ENCODE measurements around the gene FOSL2.

The FOSL2 gene

DNA sequence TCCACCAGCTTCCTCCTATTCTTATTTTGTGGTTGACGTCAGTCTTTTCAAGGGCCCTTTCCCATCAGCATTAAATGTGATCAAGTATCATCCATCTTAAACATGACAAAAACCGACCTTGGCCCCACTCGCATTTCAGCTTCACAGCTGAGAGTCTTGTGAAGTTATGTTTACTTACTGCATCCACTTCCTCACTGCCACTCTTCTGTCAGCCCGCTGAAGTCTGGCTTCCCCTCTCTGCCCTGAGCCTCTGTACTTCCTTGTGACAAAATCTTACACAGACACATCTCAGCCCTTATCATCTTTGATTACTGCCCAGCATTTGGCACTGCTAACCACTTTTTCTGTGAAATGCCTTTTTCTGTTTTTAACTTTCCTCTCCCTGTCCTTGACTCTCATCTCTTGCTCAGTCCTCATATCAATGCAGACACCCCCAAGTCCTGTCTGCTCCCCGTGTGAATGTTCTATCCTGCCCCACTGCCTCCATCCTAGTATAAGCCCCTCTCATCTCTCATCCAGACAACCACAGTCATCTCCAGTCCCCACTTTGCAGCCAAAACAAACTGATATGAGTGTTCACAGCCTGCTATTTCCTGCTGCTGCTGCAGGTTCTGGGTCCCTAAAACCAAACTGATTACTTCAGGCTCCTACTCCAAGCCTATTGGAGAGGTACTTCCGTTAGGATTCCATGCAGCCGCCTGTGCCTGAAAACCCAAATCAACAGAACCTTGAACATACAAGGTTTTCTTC, 31.4 kb downstream of the FOSL2 start (continued):
- TF ChIP-seq ZBTB49 (tag by site-specific recombination; IDR thresholded peaks at IDR 0.05; ENCODE audit: low read depth) (no peak), ZNF561 (tag by site-specific recombination; IDR thresholded peaks at IDR 0.05; ENCODE audit: borderline replicate concordance) (no peak)

DNA sequence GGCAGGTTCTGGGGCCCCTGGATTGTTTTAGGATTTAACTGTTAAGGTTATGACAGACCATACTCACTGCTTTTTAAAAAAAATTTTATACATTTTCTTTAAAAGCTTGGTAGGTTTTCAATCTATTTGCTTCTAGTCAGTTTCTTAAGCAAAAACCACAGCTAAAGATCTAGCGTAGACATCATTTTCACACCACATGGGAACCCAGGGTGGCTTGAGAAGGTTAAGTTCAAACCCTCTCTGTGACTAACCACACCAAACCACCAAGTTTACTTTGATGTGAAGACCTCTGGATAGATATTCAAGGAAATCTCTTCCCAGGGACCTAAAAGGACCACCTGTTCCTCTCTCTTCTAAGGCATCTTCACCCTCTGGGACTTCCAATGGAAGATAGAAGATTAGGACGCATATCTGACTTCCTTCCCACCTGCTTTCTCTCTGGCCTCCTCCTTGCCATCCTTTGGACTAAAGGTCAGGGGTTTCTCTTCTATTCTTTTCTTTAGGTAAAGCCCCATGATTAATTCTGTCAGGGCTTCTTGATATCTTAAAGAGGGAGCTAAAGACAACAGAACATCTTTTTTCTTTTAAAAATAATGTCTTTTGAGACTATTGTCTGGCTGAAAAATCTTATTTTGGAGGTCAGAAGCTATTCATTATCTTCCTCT, 32.3 kb downstream of the FOSL2 start:
- H3K9me3 ChIP-seq (ENCODE audit: control insufficient read depth, insufficient read depth, low read depth, low read length): no peaks in the 10 kb centered on the region
- POLR2A ChIA-PET: no interaction called here
- no peak for TF ChIP-seq ZNF23 (tag by site-specific recombination; IDR thresholded peaks at IDR 0.05; ENCODE audit: borderline replicate concordance)
- no peak for TF ChIP-seq ZNF202 (tag by site-specific recombination; IDR thresholded peaks at IDR 0.05; ENCODE audit: borderline replicate concordance)
- no peak for TF ChIP-seq ZFP41 (tag by site-specific recombination; IDR thresholded peaks at IDR 0.05; ENCODE audit: borderline replicate concordance)
- TF ChIP-seq ZNF366 (tag by site-specific recombination; conservative IDR thresholded peaks at IDR 0.05): no peak
- no peak for TF ChIP-seq ZNF670 (tag by site-specific recombination; IDR thresholded peaks at IDR 0.05; ENCODE audit: low read depth)
- TF ChIP-seq ZNF621 (tag by site-specific recombination; IDR thresholded peaks at IDR 0.05): no peak
- TF ChIP-seq ZBTB1 (tag by site-specific recombination; IDR thresholded peaks at IDR 0.05): no peak
- TF ChIP-seq, protein P1, sequence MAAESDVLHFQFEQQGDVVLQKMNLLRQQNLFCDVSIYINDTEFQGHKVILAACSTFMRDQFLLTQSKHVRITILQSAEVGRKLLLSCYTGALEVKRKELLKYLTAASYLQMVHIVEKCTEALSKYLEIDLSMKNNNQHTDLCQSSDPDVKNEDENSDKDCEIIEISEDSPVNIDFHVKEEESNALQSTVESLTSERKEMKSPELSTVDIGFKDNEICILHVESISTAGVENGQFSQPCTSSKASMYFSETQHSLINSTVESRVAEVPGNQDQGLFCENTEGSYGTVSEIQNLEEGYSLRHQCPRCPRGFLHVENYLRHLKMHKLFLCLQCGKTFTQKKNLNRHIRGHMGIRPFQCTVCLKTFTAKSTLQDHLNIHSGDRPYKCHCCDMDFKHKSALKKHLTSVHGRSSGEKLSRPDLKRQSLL (tag by site-specific recombination; IDR thresholded peaks at IDR 0.05): no peak
- TF ChIP-seq, protein P2, sequence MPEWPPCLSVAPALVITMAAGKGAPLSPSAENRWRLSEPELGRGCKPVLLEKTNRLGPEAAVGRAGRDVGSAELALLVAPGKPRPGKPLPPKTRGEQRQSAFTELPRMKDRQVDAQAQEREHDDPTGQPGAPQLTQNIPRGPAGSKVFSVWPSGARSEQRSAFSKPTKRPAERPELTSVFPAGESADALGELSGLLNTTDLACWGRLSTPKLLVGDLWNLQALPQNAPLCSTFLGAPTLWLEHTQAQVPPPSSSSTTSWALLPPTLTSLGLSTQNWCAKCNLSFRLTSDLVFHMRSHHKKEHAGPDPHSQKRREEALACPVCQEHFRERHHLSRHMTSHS (tag by site-specific recombination; IDR thresholded peaks at IDR 0.05): no peak
- no peak for TF ChIP-seq ZNF580 (tag by site-specific recombination; IDR thresholded peaks at IDR 0.05)
- TF ChIP-seq ZNF2 (tag by site-specific recombination; IDR thresholded peaks at IDR 0.05): no peak
- TF ChIP-seq ZNF596 (tag by site-specific recombination; IDR thresholded peaks at IDR 0.05): no peak
- TF ChIP-seq GLIS1 (tag by site-specific recombination; IDR thresholded peaks at IDR 0.05): no peak
- H3K4me1 ChIP-seq (ENCODE audit: control insufficient read depth, insufficient read depth, low read length): no peaks in the 10 kb centered on the region
- H3K4me3 ChIP-seq (ENCODE audit: low read depth, low read length): no peak overlapping the region
- no peak overlapping the region for H3K27ac ChIP-seq (ENCODE audit: extremely low read depth, low read depth, low read length)
- H3K36me3 ChIP-seq (ENCODE audit: control insufficient read depth in 2 of 2, insufficient read depth in 1 of 2, low read length in 2 of 2): no peaks in the 10 kb centered on the region
- CTCF ChIA-PET: no interaction called here

DNA sequence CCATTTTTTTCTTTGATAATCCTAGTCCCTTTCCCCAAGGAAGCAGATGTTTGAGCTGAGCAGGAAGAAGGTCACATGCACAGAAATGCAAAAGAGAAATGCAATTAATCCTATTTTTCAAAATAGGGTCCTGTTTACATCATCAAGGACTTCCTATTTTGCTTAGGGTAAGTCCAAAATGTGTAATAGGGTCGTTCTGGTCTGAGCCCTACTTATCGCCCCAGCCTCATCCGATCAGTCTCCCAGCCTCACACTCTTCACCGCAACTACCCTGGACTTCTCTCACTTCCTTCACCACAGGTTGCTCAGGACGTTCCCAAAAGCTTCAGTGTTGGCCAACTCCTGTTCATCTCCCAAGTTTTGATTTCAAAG, 32.8 kb downstream of the FOSL2 start:
- POLR2A ChIA-PET: no interaction called here
- Histone ChIP-seq H3K9me3 (ENCODE audit: control insufficient read depth, insufficient read depth, low read depth, low read length) (no peaks in the 10 kb centered on the region), H3K36me3 (ENCODE audit: control insufficient read depth in 2 of 2, insufficient read depth in 1 of 2, low read length in 2 of 2) (no peaks in the 10 kb centered on the region), H3K4me3 (ENCODE audit: low read depth, low read length) (no peak overlapping the region), H3K4me1 (ENCODE audit: control insufficient read depth, insufficient read depth, low read length) (no peaks in the 10 kb centered on the region), H3K27ac (ENCODE audit: extremely low read depth, low read depth, low read length) (no peak overlapping the region)
- CTCF ChIA-PET: no interaction called here
- TF ChIP-seq ZNF239 (tag by site-specific recombination; IDR thresholded peaks at IDR 0.05) (no peak), KLF7 (tag by site-specific recombination; IDR thresholded peaks at IDR 0.05; ENCODE audit: borderline replicate concordance) (no peak), MZF1 (tag by site-specific recombination; IDR thresholded peaks at IDR 0.05; ENCODE audit: borderline replicate concordance) (no peak), ZNF175 (tag by site-specific recombination; IDR thresholded peaks at IDR 0.05) (no peak), ZBTB8A (tag by site-specific recombination; IDR thresholded peaks at IDR 0.05) (no peak), ZNF391 (tag by site-specific recombination; IDR thresholded peaks at IDR 0.05; ENCODE audit: borderline replicate concordance, low read depth) (no peak), ZNF155 (tag by site-specific recombination; IDR thresholded peaks at IDR 0.05) (no peak), ZNF623 (tag by site-specific recombination; IDR thresholded peaks at IDR 0.05) (no peak), ZNF37A (tag by site-specific recombination; IDR thresholded peaks at IDR 0.05) (no peak)
- TF ChIP-seq, protein P3, sequence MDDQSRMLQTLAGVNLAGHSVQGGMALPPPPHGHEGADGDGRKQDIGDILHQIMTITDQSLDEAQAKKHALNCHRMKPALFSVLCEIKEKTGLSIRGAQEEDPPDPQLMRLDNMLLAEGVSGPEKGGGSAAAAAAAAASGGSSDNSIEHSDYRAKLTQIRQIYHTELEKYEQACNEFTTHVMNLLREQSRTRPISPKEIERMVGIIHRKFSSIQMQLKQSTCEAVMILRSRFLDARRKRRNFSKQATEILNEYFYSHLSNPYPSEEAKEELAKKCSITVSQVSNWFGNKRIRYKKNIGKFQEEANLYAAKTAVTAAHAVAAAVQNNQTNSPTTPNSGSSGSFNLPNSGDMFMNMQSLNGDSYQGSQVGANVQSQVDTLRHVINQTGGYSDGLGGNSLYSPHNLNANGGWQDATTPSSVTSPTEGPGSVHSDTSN (CRISPR knock-in tag; IDR thresholded peaks at IDR 0.05): no peak

Data from HEK293 (cell line).